ENCODE results near the gene TACR1.
"Not testable (repeated sequence)": the region's sequence is repeated elsewhere in the genome, so short reads cannot be mapped to it uniquely, and the experiment has no call there.

Gene TACR1, protein sequence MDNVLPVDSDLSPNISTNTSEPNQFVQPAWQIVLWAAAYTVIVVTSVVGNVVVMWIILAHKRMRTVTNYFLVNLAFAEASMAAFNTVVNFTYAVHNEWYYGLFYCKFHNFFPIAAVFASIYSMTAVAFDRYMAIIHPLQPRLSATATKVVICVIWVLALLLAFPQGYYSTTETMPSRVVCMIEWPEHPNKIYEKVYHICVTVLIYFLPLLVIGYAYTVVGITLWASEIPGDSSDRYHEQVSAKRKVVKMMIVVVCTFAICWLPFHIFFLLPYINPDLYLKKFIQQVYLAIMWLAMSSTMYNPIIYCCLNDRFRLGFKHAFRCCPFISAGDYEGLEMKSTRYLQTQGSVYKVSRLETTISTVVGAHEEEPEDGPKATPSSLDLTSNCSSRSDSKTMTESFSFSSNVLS

DNA sequence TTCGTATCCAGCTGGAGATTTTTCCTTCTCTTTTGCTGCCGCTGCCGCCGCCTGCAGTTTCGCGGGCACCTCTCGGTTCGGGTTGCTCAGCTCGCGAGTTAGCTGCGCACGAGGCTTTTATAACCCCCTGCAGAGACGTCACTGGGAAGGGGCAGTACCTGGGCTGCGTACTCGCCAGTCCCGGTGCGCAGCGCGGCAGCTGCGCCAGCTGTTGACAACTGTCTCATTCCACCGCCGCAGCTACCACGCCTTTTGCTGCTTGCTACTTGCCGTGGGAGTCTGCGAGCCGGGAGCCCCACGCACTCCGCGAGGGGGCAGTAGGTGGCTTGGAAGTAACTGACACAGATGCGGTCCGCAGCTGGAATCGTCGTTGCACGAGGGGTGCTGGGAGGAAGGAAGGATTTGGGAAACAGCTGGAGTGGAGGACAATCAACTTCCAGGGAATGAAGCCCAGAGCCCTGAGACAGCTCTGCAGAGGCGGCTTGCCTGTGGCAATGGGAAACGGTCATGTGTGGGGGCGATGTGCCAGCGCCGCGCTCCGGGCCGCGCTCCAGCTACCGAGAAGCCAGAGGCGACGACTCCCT is at the start of gene TACR1:
TSS of gene TACR1 (minus strand) at position 93 of the 584 bp plus-strand sequence. CDS start 586 bp downstream, outside the sequence.
- Histone ChIP-seq H3K27me3 (ENCODE audit: control insufficient read depth, insufficient read depth, low read length) (peaks cover 31% of the 10 kb centered on the region), H3K27ac (ENCODE audit: low read length) (no peak within 1 kb of the TSS), H3K9me3 (ENCODE audit: control insufficient read depth, insufficient read depth, low read length) (no peaks in the 10 kb centered on the region), H3K4me3 (ENCODE audit: low read length) (peak within 1 kb of the TSS; percentile 31; the same call in 1 of the 2 replicates), H3K4me1 (ENCODE audit: control insufficient read depth, insufficient read depth, low read length) (peaks cover 6% of the 10 kb centered on the region; the same call in 1 of the 2 replicates), H3K36me3 (ENCODE audit: control insufficient read depth, insufficient read depth, low read length) (no peaks in the 10 kb centered on the region)
- no peak for DNase-seq (ENCODE audit: low read depth, low spot score)
- no CpG with 5 or more reads among the region's 46 CpGs for WGBS (ENCODE audit: insufficient coverage, insufficient read length)

DNA sequence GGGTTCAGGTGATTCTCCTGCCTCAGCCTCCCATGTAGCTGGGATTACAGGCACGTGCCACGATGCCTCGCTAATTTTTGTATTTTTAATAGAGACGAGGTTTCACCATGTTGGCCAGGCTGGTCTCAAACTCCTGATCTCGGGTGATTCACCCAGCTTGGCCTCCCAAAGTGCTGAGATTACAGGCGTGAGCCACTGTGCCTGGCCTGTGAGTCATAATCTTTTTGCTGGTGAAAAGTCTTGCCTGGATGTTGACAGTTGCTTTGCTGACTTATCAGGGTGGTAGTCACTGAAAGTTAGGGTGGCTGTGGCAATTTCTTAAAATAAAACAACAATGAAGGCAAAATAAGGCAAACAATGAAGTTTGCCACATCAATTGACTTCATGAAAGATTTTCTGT is 49.3 kb upstream of the TACR1 start:
- not testable (repeated sequence) for H3K4me1 ChIP-seq (ENCODE audit: control insufficient read depth, insufficient read depth, low read length)

DNA sequence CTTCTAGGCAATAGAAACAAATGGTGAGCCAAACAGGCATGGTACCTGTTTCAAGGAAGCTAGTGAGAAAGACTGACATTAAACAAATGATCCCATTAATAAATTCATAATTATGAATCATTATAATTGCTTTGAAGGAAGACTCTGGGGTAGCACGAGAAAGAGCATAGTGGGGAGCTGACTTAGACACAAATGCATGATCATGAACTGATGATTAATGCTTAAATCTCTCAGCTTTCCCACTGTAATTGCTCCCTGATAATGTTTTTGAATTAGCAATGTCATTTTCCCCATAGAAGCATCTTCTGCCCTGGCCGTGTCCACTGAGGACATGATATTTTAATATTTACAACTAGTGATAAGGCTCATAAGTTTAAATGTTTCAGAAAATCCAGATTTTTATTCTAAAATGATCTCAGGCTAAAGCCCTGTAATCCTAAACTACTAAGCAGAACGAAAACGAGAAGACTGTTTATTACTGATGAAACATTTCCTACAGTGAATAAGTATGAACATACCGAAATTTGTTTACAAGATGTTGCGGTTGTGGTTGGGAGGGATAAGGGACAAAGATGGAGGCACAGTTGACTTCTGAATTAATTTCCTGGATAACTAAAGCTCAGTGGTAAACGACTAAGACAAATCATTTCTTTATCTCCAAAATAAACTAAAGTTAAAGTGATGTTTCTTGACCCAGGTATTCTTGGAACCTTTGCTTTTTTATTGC is 47.3 kb upstream of the TACR1 start:
- H3K4me1 ChIP-seq (ENCODE audit: control insufficient read depth, insufficient read depth, low read length): no peaks in the 10 kb centered on the region
- no peak overlapping the region for H3K4me3 ChIP-seq (ENCODE audit: low read length)
- H3K27ac ChIP-seq (ENCODE audit: low read length): no peak overlapping the region
- no CpG with 5 or more reads among the region's 7 CpGs for WGBS (ENCODE audit: insufficient coverage, insufficient read length)
- H3K27me3 ChIP-seq (ENCODE audit: control insufficient read depth, insufficient read depth, low read length): no peaks in the 10 kb centered on the region
- DNase-seq (ENCODE audit: low read depth, low spot score): no peak
- H3K36me3 ChIP-seq (ENCODE audit: control insufficient read depth, insufficient read depth, low read length): no peaks in the 10 kb centered on the region
- no peaks in the 10 kb centered on the region; the same call in 1 of the 2 replicates for H3K9me3 ChIP-seq (ENCODE audit: control insufficient read depth, insufficient read depth, low read length)

More for the DNA sequence above, 49.3 kb upstream of the TACR1 start:
- not testable (repeated sequence) for H3K4me3 ChIP-seq (ENCODE audit: low read length); H3K9me3 ChIP-seq (ENCODE audit: control insufficient read depth, insufficient read depth, low read length); DNase-seq (ENCODE audit: low read depth, low spot score); H3K36me3 ChIP-seq (ENCODE audit: control insufficient read depth, insufficient read depth, low read length); H3K27me3 ChIP-seq (ENCODE audit: control insufficient read depth, insufficient read depth, low read length); H3K27ac ChIP-seq (ENCODE audit: low read length)
- WGBS (ENCODE audit: insufficient coverage, insufficient read length): no CpG with 5 or more reads among the region's 6 CpGs

DNA sequence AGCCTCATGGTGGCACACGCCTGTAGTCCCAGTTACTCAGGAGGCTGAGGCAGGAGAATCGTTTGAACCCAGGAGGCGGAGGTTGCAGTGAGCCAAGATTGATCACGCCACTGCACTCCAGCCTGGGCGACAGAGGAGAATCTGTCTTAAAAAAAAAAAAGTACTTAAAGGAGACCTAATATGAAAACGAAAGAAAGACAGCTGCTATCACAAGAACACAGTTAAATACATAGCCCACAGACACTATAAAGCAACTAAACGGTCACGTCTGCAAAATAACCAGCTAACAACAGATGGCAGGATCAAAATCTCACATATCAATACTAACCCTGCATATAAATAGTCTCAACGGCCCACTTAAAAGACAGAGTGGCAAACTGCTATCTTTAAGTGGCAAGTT is 43.9 kb upstream of the TACR1 start:
- WGBS (ENCODE audit: insufficient coverage, insufficient read length): no CpG with 5 or more reads among the region's 9 CpGs
- Histone ChIP-seq H3K27ac (ENCODE audit: low read length) (no peak overlapping the region), H3K4me3 (ENCODE audit: low read length) (no peak overlapping the region), H3K4me1 (ENCODE audit: control insufficient read depth, insufficient read depth, low read length) (no peaks in the 10 kb centered on the region), H3K9me3 (ENCODE audit: control insufficient read depth, insufficient read depth, low read length) (no peaks in the 10 kb centered on the region), H3K27me3 (ENCODE audit: control insufficient read depth, insufficient read depth, low read length) (no peaks in the 10 kb centered on the region), H3K36me3 (ENCODE audit: control insufficient read depth, insufficient read depth, low read length) (no peaks in the 10 kb centered on the region)
- no peak for DNase-seq (ENCODE audit: low read depth, low spot score)

DNA sequence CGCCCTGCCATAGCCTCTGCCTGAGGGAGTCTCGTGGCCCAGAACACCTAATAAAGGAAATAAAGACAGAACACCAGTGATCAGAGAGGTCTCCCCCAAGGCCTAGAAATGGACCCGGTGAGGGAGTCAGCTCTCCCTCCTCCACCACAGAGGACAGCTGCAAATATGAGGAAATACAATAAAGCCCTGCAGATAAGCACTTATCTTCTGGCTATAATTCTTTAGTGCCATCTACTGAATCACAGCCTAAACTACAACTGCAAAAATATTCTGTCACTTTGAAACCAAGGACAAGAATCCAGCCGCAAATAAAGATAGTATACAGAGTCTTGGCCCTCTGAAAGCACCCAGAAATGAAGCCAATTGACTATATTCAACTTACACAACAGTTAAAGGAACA is 42.4 kb upstream of the TACR1 start:
- Histone ChIP-seq H3K4me1 (ENCODE audit: control insufficient read depth, insufficient read depth, low read length) (no peaks in the 10 kb centered on the region), H3K27ac (ENCODE audit: low read length) (no peak overlapping the region), H3K27me3 (ENCODE audit: control insufficient read depth, insufficient read depth, low read length) (no peaks in the 10 kb centered on the region), H3K9me3 (ENCODE audit: control insufficient read depth, insufficient read depth, low read length) (no peaks in the 10 kb centered on the region), H3K36me3 (ENCODE audit: control insufficient read depth, insufficient read depth, low read length) (no peaks in the 10 kb centered on the region), H3K4me3 (ENCODE audit: low read length) (no peak overlapping the region)
- DNase-seq (ENCODE audit: low read depth, low spot score): no peak
- whole genome bisulfite sequencing (ENCODE audit: insufficient coverage, insufficient read length): no CpG with 5 or more reads among the region's 4 CpGs

DNA sequence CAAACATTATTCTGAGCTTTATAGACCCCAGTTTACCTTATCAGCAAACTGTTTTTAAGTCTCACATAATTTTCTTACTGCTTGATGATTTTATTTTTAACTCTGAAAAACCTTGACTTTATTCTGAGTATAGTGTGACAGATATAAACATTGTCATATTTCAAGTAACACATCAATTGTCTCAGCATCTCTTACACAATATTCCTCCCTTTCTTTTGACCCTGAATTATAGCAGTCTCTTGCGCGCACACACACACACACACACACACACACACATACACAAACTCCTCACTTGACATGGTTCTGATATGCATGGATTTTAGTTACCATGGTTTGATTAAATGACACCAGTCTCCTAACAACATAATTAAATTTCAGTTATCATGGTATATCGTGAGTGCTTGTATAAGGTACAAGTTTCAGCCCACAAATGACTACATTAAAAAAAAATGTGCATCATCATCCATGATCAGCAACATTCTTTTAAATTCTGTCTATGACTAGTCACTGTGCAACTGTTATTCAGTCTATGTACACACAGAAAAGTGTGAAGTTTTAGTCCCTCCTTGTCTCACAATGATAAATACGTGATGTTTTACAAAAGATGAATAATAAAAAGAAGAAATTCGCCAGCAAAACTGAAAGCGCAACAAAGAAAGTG is 39.5 kb upstream of the TACR1 start:
- H3K9me3 ChIP-seq (ENCODE audit: control insufficient read depth, insufficient read depth, low read length): no peaks in the 10 kb centered on the region
- no peak overlapping the region for H3K4me3 ChIP-seq (ENCODE audit: low read length)
- no peaks in the 10 kb centered on the region for H3K4me1 ChIP-seq (ENCODE audit: control insufficient read depth, insufficient read depth, low read length)
- no peaks in the 10 kb centered on the region for H3K36me3 ChIP-seq (ENCODE audit: control insufficient read depth, insufficient read depth, low read length)
- no peaks in the 10 kb centered on the region for H3K27me3 ChIP-seq (ENCODE audit: control insufficient read depth, insufficient read depth, low read length)
- no peak overlapping the region for H3K27ac ChIP-seq (ENCODE audit: low read length)
- no CpG with 5 or more reads among the region's 6 CpGs for WGBS (ENCODE audit: insufficient coverage, insufficient read length)
- DNase-seq (ENCODE audit: low read depth, low spot score): no peak

DNA sequence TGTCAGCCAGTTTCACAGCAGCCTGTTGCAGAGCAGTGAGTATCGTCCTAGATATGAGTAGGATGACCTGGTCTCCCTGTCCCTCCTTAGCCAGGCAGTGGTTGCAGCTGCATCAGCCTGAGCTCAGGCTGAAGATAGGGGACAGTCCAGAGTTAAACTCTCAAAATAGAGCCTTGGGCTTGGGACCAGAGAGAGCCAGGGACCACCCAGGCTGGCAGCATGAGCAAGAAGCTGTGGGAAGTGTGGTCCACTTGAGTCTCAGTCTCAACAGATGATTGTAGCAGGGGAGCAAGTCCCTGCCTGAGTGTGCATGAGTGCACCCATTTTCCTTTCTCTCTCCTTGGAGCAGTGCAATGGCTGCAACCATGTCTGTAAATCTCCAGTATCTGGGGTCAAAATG is 38.0 kb upstream of the TACR1 start:
- Histone ChIP-seq H3K4me3 (ENCODE audit: low read length) (no peak overlapping the region), H3K9me3 (ENCODE audit: control insufficient read depth, insufficient read depth, low read length) (no peaks in the 10 kb centered on the region), H3K27ac (ENCODE audit: low read length) (no peak overlapping the region), H3K4me1 (ENCODE audit: control insufficient read depth, insufficient read depth, low read length) (no peaks in the 10 kb centered on the region), H3K27me3 (ENCODE audit: control insufficient read depth, insufficient read depth, low read length) (no peaks in the 10 kb centered on the region; the same call in 1 of the 2 replicates), H3K36me3 (ENCODE audit: control insufficient read depth, insufficient read depth, low read length) (no peaks in the 10 kb centered on the region)
- DNase-seq (ENCODE audit: low read depth, low spot score): no peak
- no CpG with 5 or more reads among the region's 1 CpG for WGBS (ENCODE audit: insufficient coverage, insufficient read length)

DNA sequence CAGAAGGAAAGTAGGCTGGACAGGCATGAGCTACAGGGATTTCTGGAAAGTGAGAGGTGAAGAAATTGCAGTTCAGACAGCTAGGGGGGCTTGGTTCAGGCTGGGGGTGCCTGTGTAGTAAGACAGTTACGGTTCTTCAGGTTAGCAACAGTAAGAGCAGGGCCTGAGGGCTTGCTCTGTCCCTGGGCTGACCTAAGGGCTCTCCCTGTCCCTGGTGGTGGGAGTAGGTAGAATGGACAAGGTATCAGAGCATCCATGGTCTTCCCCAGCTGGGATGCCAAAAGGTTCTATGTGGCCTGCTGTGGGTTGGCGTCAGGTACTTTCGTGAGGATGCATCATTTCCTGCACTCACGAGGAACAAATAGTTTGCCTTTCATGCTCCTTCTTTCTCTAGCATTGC is 34.6 kb upstream of the TACR1 start:
- DNase-seq (ENCODE audit: low read depth, low spot score): no peak
- Histone ChIP-seq H3K9me3 (ENCODE audit: control insufficient read depth, insufficient read depth, low read length) (no peaks in the 10 kb centered on the region), H3K36me3 (ENCODE audit: control insufficient read depth, insufficient read depth, low read length) (no peaks in the 10 kb centered on the region), H3K27me3 (ENCODE audit: control insufficient read depth, insufficient read depth, low read length) (no peaks in the 10 kb centered on the region; the same call in 1 of the 2 replicates), H3K4me1 (ENCODE audit: control insufficient read depth, insufficient read depth, low read length) (no peaks in the 10 kb centered on the region), H3K4me3 (ENCODE audit: low read length) (no peak overlapping the region), H3K27ac (ENCODE audit: low read length) (no peak overlapping the region)
- WGBS (ENCODE audit: insufficient coverage, insufficient read length): no CpG with 5 or more reads among the region's 4 CpGs

DNA sequence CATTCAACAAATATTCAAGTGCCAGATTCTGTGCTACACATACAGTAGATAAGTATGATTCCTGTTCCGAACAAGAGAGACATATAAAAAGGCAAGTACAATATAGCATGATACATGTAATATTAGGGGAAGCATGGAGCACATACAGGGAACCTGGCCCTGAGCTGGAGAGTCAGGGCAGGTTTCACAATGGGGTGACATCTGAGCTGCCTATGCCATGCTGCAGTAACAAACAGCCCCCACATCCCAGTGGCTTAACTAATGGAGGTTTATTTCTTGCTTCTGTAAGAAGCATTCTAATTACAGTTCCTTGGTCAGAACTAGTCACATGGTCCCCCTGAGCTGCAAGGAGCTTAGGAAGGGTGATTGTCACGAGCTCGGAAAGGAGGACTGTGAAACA is 27.3 kb upstream of the TACR1 start:
- no peak for DNase-seq (ENCODE audit: low read depth, low spot score)
- no peaks in the 10 kb centered on the region for H3K27me3 ChIP-seq (ENCODE audit: control insufficient read depth, insufficient read depth, low read length)
- H3K27ac ChIP-seq (ENCODE audit: low read length): no peak overlapping the region
- H3K4me1 ChIP-seq (ENCODE audit: control insufficient read depth, insufficient read depth, low read length): no peaks in the 10 kb centered on the region; the same call in 1 of the 2 replicates
- no peaks in the 10 kb centered on the region for H3K36me3 ChIP-seq (ENCODE audit: control insufficient read depth, insufficient read depth, low read length)
- WGBS (ENCODE audit: insufficient coverage, insufficient read length): no CpG with 5 or more reads among the region's 3 CpGs
- H3K9me3 ChIP-seq (ENCODE audit: control insufficient read depth, insufficient read depth, low read length): no peaks in the 10 kb centered on the region
- no peak overlapping the region for H3K4me3 ChIP-seq (ENCODE audit: low read length)

DNA sequence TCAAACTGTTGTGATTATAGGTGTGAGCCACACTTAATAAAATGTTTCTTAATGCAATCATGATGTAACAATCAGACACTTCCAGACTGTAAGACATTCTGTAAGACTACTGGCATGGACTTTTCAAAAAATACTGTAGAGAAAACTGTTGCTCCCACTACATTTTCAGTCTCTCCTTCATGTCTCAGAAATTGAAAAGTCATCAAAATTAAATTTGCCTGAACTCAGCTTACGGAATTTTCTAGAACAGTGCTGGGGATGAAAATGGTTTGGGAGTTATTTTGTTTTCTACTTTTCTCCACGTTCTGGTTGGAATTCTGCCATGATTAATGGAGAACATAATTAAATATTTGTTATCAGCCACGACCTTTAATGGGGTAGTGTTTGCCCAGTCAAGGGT is 26.8 kb upstream of the TACR1 start:
- no peak overlapping the region for H3K4me3 ChIP-seq (ENCODE audit: low read length)
- no peak for DNase-seq (ENCODE audit: low read depth, low spot score)
- H3K4me1 ChIP-seq (ENCODE audit: control insufficient read depth, insufficient read depth, low read length): no peaks in the 10 kb centered on the region; the same call in 1 of the 2 replicates
- no peaks in the 10 kb centered on the region for H3K36me3 ChIP-seq (ENCODE audit: control insufficient read depth, insufficient read depth, low read length)
- H3K27ac ChIP-seq (ENCODE audit: low read length): no peak overlapping the region
- WGBS (ENCODE audit: insufficient coverage, insufficient read length): no CpG with 5 or more reads among the region's 3 CpGs
- H3K9me3 ChIP-seq (ENCODE audit: control insufficient read depth, insufficient read depth, low read length): no peaks in the 10 kb centered on the region
- no peaks in the 10 kb centered on the region for H3K27me3 ChIP-seq (ENCODE audit: control insufficient read depth, insufficient read depth, low read length)

All from iPS DF 6.9 (cell line).